ENCODE data around the gene COL6A3. TPM values are rescaled to one million over a fixed set of nuclear protein-coding genes. Genes with fewer than 3 reads are reported as not detected.

Gene COL6A3
- polyA plus RNA-seq, 3 donors: not detected

- Mint-ChIP-seq H3K27me3 (ENCODE audit: low read depth in 3 of 3) (peaks cover 0 to 21% (median 7%) of the 10 kb centered on the region in 3 donors), H3K9me3 (peaks cover 0 to 2% (median 0%) of the 10 kb centered on the region in 7 donors), H3K36me3 (no peaks in the 10 kb centered on the region), H3K27ac (peak overlapping the region in 1 of 7 donors; percentile 50), H3K4me3 (no peak overlapping the region), H3K4me1 (peaks cover 18% of the 10 kb centered on the region)
- 81% methylated on average over 7 of the region's 8 CpGs for WGBS (ENCODE audit: insufficient coverage)
- no peaks in the 10 kb centered on the region for H3K27me3 ChIP-seq (ENCODE audit: control insufficient read depth in 2 of 2, insufficient read depth in 2 of 2, low read length in 2 of 2)
- H3K4me1 ChIP-seq (ENCODE audit: control insufficient read depth in 1 of 2, insufficient read depth in 2 of 2, low read length in 2 of 2): peaks cover 3 to 12% of the 10 kb centered on the region in 2 donors
- intact Hi-C loops (cut with micrococcal nuclease): no loop called here
- H2AFZ ChIP-seq (ENCODE audit: insufficient read depth, low read depth, low read length, poor library complexity, severe bottlenecking): no peak overlapping the region
- H3K4me2 ChIP-seq (replicated peaks; ENCODE audit: extremely low read depth, low read length, poor library complexity, severe bottlenecking): no peak overlapping the region
- H3K9me3 ChIP-seq (replicated peaks in 1 of 2; ENCODE audit: control insufficient read depth in 1 of 2, insufficient read depth in 1 of 2, low read length in 2 of 2): no peaks in the 10 kb centered on the region
- no peak overlapping the region for H3K4me3 ChIP-seq (replicated peaks in 1 of 3; ENCODE audit: low read depth in 2 of 3, low read length in 3 of 3)
- no peak overlapping the region for H3K9ac ChIP-seq (ENCODE audit: insufficient read depth, low read length, poor library complexity, severe bottlenecking)
- no peak for DNase-seq
- no peaks in the 10 kb centered on the region for H4K20me1 ChIP-seq (ENCODE audit: insufficient read depth, low read length)
- no peaks in the 10 kb centered on the region for H3K36me3 ChIP-seq (replicated peaks in 1 of 2; ENCODE audit: control insufficient read depth in 1 of 2, insufficient read depth in 2 of 2, low read length in 2 of 2)
- no peaks in the 10 kb centered on the region for H3K79me2 ChIP-seq (ENCODE audit: insufficient read depth, low read length)
- TF ChIP-seq CTCF (IDR thresholded peaks at IDR 0.05): no peak
- H3K27ac ChIP-seq (ENCODE audit: low read depth in 1 of 2, low read length in 2 of 2): no peak overlapping the region
Observed at GRCh38 chr2:237438080-237438940, 24.3 kb upstream of the COL6A3 start.

DNA sequence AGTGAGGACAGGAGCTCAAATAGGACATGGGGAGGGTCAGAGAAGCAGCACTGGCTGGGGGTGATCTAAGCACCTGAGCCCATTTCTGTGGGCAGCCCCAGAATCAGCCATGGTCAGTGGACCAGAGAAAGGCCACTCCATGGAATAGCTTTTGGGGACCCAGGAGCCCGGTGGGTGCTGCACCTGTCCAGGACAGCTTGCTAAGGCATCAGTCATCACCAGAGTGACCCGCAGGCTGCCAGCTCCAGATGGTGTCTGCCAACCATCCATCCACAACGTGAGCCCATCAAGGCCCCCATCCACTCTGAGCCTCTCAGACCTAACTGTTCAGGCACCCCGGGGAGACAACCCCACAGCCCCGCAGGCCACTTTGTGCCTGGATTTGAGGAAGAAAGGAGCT is 23.6 kb upstream of the COL6A3 start:
- H3K4me1 ChIP-seq (ENCODE audit: control insufficient read depth in 1 of 2, insufficient read depth in 2 of 2, low read length in 2 of 2): peaks cover 3 to 12% of the 10 kb centered on the region in 2 donors
- TF ChIP-seq CTCF (IDR thresholded peaks at IDR 0.05): no peak
- DNase-seq: no peak
- H3K27ac ChIP-seq (ENCODE audit: low read depth in 1 of 2, low read length in 2 of 2): no peak overlapping the region
- no peak overlapping the region for H3K9ac ChIP-seq (ENCODE audit: insufficient read depth, low read length, poor library complexity, severe bottlenecking)
- intact Hi-C loops (cut with micrococcal nuclease): no loop called here
- H2AFZ ChIP-seq (ENCODE audit: insufficient read depth, low read depth, low read length, poor library complexity, severe bottlenecking): no peak overlapping the region
- H4K20me1 ChIP-seq (ENCODE audit: insufficient read depth, low read length): no peaks in the 10 kb centered on the region
- H3K27me3 Mint-ChIP-seq (ENCODE audit: low read depth in 3 of 3): peaks cover 0 to 24% (median 6%) of the 10 kb centered on the region in 3 donors
- H3K79me2 ChIP-seq (ENCODE audit: insufficient read depth, low read length): no peaks in the 10 kb centered on the region
- peaks cover 18% of the 10 kb centered on the region for H3K4me1 Mint-ChIP-seq
- H3K9me3 ChIP-seq (replicated peaks in 1 of 2; ENCODE audit: control insufficient read depth in 1 of 2, insufficient read depth in 1 of 2, low read length in 2 of 2): no peaks in the 10 kb centered on the region
- H3K36me3 ChIP-seq (replicated peaks in 1 of 2; ENCODE audit: control insufficient read depth in 1 of 2, insufficient read depth in 2 of 2, low read length in 2 of 2): no peaks in the 10 kb centered on the region
- H3K27ac Mint-ChIP-seq: no peak overlapping the region
- no peaks in the 10 kb centered on the region for H3K36me3 Mint-ChIP-seq
- 80% methylated on average over 4 of the region's 5 CpGs for WGBS (ENCODE audit: insufficient coverage)
- H3K4me3 Mint-ChIP-seq: no peak overlapping the region
- no peak overlapping the region for H3K4me3 ChIP-seq (replicated peaks in 1 of 3; ENCODE audit: low read depth in 2 of 3, low read length in 3 of 3)
- H3K4me2 ChIP-seq (replicated peaks; ENCODE audit: extremely low read depth, low read length, poor library complexity, severe bottlenecking): no peak overlapping the region
- H3K27me3 ChIP-seq (ENCODE audit: control insufficient read depth in 2 of 2, insufficient read depth in 2 of 2, low read length in 2 of 2): no peaks in the 10 kb centered on the region
- peaks cover 0 to 2% (median 0%) of the 10 kb centered on the region in 7 donors for H3K9me3 Mint-ChIP-seq

Measured in CD14-positive monocyte (primary cell).